CD4-positive, alpha-beta T cell treated with Interferon alpha-2 for 1 hour (primary cell): ENCODE data around the gene VPS9D1.
"Not testable (repeated sequence)": the region's sequence is repeated elsewhere in the genome, so short reads cannot be mapped to it uniquely, and the experiment has no call there.

ENCODE experiments used
- DNase-seq, 2 donors: peaks; one replicate each; pipeline ENCODE4 v3.0.0-alpha.2; 2020 to 2022

The VPS9D1 gene

GRCh38 chr16:89709716-89710432 lies 10.8 kb downstream of the VPS9D1 start:
- no peak for DNase-seq

GRCh38 chr16:89709166-89709565 lies 11.5 kb downstream of the VPS9D1 start:
- no peak for DNase-seq

- DNase-seq: no peak
These were observed 12.2 kb downstream of the VPS9D1 start for GRCh38 chr16:89708481-89708931.

GRCh38 chr16:89707695-89708094 lies 13.0 kb downstream of the VPS9D1 start:
- DNase-seq: no peak

GRCh38 chr16:89706518-89707260 lies 14.0 kb downstream of the VPS9D1 start:
- DNase-seq: no peak

- no peak for DNase-seq
These were observed 15.7 kb downstream of the VPS9D1 start for GRCh38 chr16:89705006-89705405.

- DNase-seq: no peak
These were observed 16.4 kb downstream of the VPS9D1 start for GRCh38 chr16:89704281-89704680.

- peak; percentile 97 to 98 for DNase-seq
These were observed 19.0 kb downstream of the VPS9D1 start, which contains the start of gene SPATA2L for GRCh38 chr16:89701425-89702406. TSS of gene SPATA2L (minus strand) at chr16:89701705. CDS start at chr16:89701232, 473 bp downstream.

- peak; percentile 45 to 64 for DNase-seq
These were observed 19.9 kb downstream of the VPS9D1 start for GRCh38 chr16:89700649-89701424.

- DNase-seq: peak; percentile 96 to 97
These were observed 20.5 kb downstream of the VPS9D1 start for GRCh38 chr16:89700100-89700648.

- not testable (repeated sequence) for DNase-seq
These were observed 21.0 kb downstream of the VPS9D1 start for GRCh38 chr16:89699629-89700099.

GRCh38 chr16:89698717-89699116 lies 22.0 kb downstream of the VPS9D1 start:
- DNase-seq: not testable (repeated sequence)

- no peak for DNase-seq
These were observed 22.9 kb downstream of the VPS9D1 start for GRCh38 chr16:89697616-89698331.

GRCh38 chr16:89697161-89697615 lies 23.5 kb downstream of the VPS9D1 start:
- no peak for DNase-seq

- DNase-seq: peak; percentile 34 to 60
These were observed 24.0 kb downstream of the VPS9D1 start for GRCh38 chr16:89696670-89697128.

GRCh38 chr16:89695875-89696669 lies 24.6 kb downstream of the VPS9D1 start:
- DNase-seq: no peak

GRCh38 chr16:89695086-89695874 lies 25.4 kb downstream of the VPS9D1 start:
- no peak for DNase-seq

- DNase-seq: not testable (repeated sequence)
These were observed 26.0 kb downstream of the VPS9D1 start for GRCh38 chr16:89694784-89695085.
